ENCODE measurements around the gene SH3PXD2A.

SH3PXD2A gene

DNA sequence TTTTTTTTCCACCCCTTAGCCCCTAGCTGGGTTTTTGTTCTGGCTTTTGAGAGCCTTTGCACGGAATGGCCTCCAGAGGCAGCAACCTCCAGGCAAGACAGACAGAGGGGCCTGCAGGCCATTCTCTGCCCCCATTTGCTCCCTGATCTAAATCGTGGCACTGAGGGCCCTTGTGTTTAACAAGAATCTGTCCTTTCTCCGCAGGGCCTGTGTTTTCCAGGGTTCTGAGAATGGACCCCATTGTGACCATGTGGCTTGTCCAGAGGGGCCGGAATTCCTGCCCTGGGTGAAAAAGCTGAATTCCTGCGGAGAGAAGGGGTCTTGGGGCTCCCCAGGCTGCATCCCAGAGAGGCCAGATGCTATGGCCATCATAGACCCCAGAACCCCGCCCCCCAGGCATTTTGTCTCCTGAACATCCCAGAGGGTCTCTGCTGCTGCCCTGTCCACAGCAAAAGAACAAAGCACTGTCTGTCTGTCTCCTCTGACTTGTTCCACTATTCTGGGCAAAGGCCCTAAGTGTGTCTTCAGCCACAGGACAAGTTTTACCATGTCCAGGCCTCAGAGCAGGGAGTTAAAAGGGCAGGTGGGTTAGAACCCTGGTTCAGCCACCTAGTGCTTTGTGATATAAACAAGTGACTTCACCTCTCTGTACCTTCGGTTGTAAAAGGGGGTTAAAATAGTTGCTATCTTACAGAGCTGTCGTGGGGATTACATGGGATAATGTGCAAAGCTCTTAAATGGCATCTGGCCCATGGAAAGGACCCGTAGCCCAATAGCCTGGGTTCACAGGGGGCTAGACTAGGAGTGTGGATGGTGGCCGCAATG lies 155.6 kb downstream of the SH3PXD2A start:
- DNase-seq: no peak

DNA sequence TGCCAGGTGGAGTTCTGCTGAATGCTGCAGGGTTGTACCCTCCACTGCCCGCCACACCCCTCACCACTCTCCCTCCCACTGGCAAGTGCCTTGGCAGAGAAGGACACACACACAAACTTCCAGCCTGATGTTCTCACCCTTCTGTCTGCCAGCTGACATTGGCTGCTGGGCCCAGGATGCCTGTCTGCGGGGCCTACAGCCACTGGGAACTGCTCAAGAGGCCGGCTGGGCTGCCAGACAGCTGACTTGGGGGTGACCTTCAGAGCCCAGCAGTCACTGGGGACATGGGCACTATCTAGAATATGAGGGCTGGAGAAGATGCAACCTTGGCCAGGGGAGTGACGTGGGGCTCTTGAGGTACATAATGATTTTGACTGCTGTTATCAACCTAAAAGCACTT lies 157.1 kb downstream of the SH3PXD2A start:
- DNase-seq: no peak

- DNase-seq: no peak
Observed at GRCh38 chr10:103697787-103698186, 157.6 kb downstream of the SH3PXD2A start.

- DNase-seq: peak; percentile 83
Observed at GRCh38 chr10:103696411-103697145, 158.8 kb downstream of the SH3PXD2A start.

DNA sequence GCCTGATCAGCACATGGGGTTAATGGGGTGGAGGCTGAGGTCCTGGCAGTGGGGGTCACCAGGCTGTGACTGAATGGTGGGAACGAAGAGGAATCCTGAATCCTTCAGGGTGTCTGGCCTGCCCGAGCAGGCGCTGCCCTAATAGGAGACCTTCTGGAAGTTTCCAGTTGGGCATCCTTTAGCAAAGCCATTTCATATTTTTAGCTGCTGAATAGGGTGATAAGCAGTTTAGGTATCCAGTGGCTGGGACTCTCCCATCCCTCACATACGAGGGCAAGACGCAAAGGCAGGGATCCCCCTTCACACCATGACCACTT lies 159.3 kb downstream of the SH3PXD2A start:
- no peak for DNase-seq

- DNase-seq: no peak
Observed at GRCh38 chr10:103695584-103696005, 159.8 kb downstream of the SH3PXD2A start.

DNA sequence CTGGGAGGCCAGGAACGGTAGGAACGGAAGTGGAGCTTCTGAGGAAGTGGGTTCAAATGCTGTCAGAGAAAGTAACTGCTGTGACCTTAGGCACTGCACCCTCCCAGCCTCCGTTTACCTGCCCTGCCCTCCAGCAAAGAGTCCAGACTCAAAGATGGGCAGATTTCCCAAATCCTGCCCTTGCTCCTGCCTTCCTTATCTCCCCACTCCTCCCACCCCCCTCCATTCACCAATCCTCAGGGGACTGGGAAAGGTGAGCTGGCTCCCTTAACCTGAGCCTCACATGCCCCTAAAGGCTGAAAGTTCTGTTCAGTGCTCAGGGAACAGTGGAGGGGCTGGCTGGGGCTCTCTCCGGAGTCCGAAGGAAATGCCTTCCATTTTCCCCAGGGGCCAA lies 161.6 kb downstream of the SH3PXD2A start:
- DNase-seq: no peak

DNA sequence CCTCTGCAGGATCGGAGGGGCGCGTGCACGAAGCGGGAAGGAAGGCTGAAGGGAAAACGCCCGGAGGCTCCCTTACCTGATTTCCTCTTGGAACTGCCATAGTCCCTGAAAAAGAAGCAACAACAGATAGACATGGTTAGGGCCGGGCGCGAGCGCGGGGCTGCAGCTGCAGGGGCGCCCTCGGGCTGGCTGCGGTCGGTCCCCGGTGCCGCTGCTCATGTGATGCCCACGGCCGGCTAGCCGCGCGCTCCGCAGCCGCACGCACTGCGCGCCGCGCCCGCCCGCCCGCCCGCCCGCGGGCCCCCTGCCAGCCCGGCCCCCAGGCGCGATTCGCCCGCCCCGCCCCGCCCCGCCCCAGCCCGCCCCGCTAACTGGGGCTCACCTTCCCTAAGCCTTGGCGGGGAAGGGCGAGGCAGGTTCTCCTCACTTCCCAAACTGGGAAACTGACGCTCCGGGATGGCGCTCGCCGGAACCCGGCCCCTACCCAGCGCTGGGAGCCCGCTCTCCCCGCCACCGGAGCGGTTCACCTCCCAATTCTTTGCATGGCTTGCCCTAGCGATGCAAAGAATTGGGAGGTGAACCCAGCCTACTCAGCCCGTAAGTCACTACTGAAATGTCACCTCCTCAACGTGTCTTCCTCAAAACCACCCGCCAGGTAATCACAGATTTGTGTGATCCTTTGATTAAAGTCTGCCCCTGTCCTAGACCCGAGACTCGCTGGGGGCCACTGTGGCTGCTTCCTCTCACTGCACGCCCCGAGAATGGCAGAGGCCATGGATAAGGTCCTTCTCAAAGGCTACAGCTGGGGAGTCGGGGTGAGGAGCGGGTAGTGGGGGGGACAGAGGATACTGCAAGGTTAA lies 162.2 kb downstream of the SH3PXD2A start:
- DNase-seq: no peak

- DNase-seq: no peak
Observed at GRCh38 chr10:103692436-103692951, 162.9 kb downstream of the SH3PXD2A start.

DNA sequence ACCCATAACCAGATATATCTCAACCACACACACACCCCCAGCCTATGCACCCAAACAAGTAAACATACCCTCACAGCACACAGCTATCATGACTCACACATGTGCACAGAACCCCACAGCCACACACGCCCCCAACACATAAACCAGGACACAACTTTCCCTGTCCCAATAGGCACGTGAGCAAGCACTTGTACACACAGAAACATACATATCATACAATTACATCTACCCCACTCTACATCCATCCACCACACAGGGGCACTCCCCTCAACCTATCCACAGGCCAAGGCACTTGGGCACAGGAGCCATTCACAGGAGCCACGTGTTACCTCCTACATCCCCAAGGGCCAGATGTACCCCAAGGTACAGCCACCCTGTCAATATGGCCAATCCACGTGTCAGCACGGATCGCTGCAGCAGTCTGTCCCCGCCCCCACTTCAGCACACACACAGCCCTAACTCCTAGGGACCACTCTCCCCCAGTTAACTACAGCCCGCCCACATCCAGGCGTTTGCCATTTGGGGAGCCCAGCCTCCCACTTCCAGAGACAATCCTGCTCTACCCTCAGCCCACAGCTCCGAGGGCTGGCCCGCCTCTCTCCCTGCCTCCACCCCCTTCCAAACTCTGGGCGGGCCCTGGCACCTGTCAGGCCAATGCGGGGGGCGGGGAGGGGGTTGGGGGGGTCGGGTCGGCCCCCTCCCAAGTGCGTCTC lies 163.5 kb downstream of the SH3PXD2A start:
- no peak for DNase-seq

DNA sequence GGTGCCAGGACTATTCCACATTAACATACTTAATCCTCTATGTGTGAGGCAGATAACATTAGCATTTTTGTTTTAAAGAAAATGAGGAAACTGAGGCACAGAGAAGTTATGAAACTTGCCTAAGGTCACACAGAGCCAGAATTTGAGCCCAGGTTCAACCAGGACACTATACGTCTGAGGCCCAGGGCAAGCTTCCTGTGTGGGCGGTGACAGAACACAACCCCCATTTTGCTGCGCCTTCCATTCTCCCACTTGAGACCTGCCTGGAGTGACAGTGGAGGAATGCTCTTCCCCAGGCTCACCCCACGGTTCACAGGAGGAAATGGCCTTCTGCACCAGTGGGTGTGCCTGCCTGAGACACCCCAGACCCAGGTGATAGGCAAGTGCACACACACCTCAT lies 164.1 kb downstream of the SH3PXD2A start:
- DNase-seq: no peak

GRCh38 chr10:103690281-103690680 lies 165.1 kb downstream of the SH3PXD2A start:
- DNase-seq: no peak

DNA sequence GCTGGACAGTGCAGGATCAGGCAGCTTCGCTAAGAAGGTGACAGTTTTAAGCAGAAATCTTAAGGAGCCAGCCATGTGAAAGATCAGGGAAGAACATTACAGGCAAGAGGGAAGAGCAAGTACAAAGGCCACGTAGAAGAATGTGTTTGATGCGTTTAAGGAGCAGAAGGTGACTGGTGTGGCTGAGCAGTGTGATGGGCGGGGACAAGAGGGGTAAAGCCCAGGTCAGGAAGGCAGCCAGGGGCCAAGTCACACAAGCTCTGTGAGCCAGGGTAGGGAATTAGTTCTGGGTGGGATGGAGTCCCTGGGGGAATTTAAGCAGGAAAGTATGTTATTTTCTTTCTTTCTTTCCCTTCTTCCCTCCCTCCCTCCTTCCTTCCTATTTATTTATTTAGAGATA lies 166.9 kb downstream of the SH3PXD2A start:
- DNase-seq: no peak

DNA sequence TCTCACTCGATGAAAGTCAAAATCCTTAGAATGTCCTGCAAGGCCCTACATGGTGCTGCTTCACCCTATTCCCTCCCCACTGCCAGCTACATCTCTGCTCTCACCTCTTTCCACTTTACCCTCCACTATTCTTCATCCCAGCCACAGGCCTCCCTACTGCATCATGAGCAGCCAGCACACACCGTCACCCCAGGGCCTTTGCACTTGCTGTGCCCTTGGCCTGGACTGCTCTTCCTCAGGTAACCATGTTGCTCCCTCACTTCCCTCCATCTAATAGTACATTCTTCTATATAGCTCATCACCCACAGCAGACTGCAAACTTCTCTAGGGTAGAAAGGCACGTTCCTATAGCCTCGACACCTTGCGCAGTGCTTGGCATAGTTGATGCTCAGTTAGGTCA lies 167.7 kb downstream of the SH3PXD2A start:
- no peak for DNase-seq

GRCh38 chr10:103687172-103687571 lies 168.2 kb downstream of the SH3PXD2A start:
- DNase-seq: no peak

GRCh38 chr10:103685880-103686669 lies 169.3 kb downstream of the SH3PXD2A start:
- DNase-seq: peak; percentile 68

GRCh38 chr10:103683851-103684250 lies 171.5 kb downstream of the SH3PXD2A start:
- no peak for DNase-seq

DNA sequence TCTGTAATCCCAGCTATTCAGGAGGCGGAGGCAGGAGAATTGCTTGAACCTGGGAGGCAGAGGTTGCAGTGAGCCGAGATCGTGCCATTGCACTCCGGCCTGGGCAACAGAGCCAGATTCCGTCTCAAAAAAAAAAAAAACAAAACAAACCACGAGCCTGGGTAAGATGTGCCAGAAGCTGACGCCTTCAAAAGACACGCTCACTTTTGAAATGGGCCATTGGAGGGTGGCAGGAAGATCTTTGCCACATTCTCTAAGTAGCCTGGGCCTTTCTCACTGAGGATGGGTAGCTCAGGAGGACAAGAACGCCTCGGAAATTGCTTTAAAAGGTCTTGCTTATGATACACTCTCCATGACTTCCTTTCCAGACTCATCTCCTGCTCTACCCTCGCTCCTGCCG lies 172.7 kb downstream of the SH3PXD2A start:
- no peak for DNase-seq

DNA sequence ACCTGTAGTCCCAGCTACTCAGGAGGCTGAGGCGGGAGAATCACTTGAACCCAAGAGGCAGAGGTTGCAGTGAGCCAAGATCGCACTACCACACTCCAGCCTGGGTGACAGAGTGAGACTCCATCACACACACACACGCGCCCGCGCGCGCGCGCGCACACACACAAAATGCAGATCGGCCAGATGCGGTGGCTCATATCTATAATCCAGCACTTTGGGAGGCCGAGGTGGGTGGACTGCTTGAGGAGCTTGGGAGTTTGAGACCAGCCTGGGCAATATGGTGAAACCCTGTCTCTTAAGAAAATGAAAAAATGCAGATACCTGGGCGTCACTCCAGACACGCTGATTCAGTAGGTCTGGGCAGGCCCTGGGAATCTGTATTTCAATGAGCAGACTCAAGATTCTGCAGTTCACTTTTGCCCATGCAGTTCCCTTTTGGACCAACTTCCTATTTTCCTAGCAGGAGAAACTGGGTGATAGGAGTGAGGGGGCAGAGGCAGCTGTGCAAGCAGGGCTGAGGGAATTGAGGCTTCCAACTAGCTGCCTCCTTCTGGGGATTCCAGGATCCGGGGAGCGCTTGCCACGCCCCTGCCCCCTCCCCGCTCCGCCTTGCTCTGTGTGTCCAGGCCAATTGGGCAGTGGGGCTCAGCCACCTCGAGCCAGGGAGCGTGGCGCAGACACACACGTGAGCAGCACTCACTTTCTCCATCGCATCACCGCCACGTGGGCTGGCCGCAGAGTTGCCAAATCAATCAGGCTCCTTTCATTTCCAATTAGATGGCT lies 173.6 kb downstream of the SH3PXD2A start:
- DNase-seq: no peak

DNA sequence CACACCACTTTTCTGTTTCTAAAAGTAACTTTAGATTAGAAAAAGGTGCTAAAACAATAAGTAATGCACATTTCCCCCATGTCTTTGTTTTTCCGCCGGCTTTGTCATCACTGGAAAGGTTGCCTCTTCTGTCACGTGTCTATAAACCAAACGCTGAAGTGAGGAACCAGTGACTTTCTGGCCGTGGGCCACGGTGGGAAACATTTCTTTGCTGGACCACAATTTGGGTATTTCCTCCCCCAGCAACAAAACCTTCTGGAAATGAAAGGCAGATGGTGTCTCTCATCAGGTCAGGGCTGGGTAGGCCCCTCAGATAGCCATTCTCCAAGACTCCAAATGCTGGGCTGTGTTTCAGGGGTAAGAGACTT lies 174.5 kb downstream of the SH3PXD2A start:
- DNase-seq: no peak

Measured in T1000 (cell line).